GM12874 (cell line): ENCODE measurements around the gene GRM2.

ENCODE experiments used
- CTCF ChIP-seq: IDR thresholded peaks from 2 replicates; pipeline ENCODE4 v1.5.1; 2011; ENCODE audit warnings: low read depth, mild to moderate bottlenecking, control low read depth, low read length, moderate library complexity; ENCODE audit not compliant: insufficient read depth

GRM2 gene

GRCh38 chr3:51670823-51671733 lies 35.8 kb upstream of the GRM2 start, which contains the start of gene TEX264:
Gene TEX264 (plus strand): TSS chr3:51671252. CDS start chr3:51674305, 3,053 bp downstream.
- TF ChIP-seq CTCF = no peak

GRCh38 chr3:51671734-51672475 lies 35.0 kb upstream of the GRM2 start:
- TF ChIP-seq CTCF = no peak

GRCh38 chr3:51673181-51673801 lies 33.6 kb upstream of the GRM2 start:
- no peak for TF ChIP-seq CTCF

GRCh38 chr3:51673802-51674654 lies 32.8 kb upstream of the GRM2 start:
- TF ChIP-seq CTCF = no peak

GRCh38 chr3:51675201-51675611 lies 31.7 kb upstream of the GRM2 start:
- TF ChIP-seq CTCF = no peak

- no peak for TF ChIP-seq CTCF
These were observed 30.7 kb upstream of the GRM2 start for GRCh38 chr3:51676102-51676640.
